ENCODE data around the gene FBXL16. TPM values are rescaled to one million over a fixed set of nuclear protein-coding genes. Genes with fewer than 3 reads are reported as not detected.

The FBXL16 gene
- total and polyA plus RNA-seq, 2 donors (not counting 3 experiments of a cell fraction or from before 2014, with no cell fraction given), result 0.07 to 0.22 TPM

DNA sequence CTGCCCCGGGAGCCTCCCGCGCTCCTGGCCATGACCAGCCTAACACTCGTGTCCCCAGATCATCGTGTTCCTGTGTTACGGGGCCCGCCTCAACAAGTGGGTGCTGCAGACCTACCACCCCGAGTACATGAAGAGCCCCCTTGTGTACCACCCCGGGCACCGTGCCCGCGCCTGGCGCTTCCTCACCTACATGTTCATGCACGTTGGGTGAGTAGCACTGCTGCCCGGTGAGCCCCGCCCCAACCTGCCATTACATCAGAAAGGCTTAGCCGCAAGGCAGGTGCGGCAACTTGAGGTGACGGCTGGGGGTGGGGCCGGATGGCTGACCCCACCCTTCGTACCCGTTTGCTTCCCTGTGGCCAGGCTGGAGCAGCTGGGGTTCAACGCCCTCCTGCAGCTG lies 28.7 kb downstream of the FBXL16 start:
- Histone ChIP-seq H2AFZ (ENCODE audit: low read depth, low read length) (no peak overlapping the region), H3K27me3 (ENCODE audit: control insufficient read depth in 2 of 2, insufficient read depth in 2 of 2, low read length in 2 of 2) (no peaks in the 10 kb centered on the region), H4K20me1 (replicated peaks; ENCODE audit: control insufficient read depth, extremely low read depth, insufficient read depth, low read length) (no peaks in the 10 kb centered on the region), H3K9me1 (replicated peaks; ENCODE audit: control insufficient read depth, extremely low read depth, insufficient read depth, low read length) (no peaks in the 10 kb centered on the region), H3K9ac (replicated peaks; ENCODE audit: extremely low read depth, insufficient read depth, low read length) (no peak overlapping the region), H3K79me2 (ENCODE audit: control insufficient read depth, insufficient read depth, low read length) (peaks cover 14% of the 10 kb centered on the region), H3K4me1 (ENCODE audit: control insufficient read depth, extremely low read depth, insufficient read depth, low read length) (peaks cover 12% of the 10 kb centered on the region), H3K4me3 (replicated peaks in 1 of 3; ENCODE audit: insufficient read depth in 1 of 3, low read depth in 1 of 3, low read length in 3 of 3) (no peak overlapping the region), H3K27ac (ENCODE audit: insufficient read depth, low read depth, low read length) (no peak overlapping the region), H3K4me2 (ENCODE audit: insufficient read depth, low read length) (no peak overlapping the region), H3K9me3 (replicated peaks; ENCODE audit: control insufficient read depth, insufficient read depth, low read length) (no peaks in the 10 kb centered on the region), H3K36me3 (ENCODE audit: control insufficient read depth in 2 of 2, extremely low read depth in 1 of 2, insufficient read depth in 2 of 2, low read length in 2 of 2) (peaks cover 3 to 19% of the 10 kb centered on the region in 2 experiments)
- ChIA-PET POLR2A (no interaction called here), CTCF (interaction anchor here (1.4 kb wide), 1 partner anchor 9 kb away, joined by 6 read pairs; the partner anchor contains the start of gene RHOT2)
- dilution Hi-C loops (cut with MboI; ENCODE audit: extremely low pct_ligation_motif_present, low sequenced_read_pairs), result no loop called here
- TF ChIP-seq, protein P1, sequence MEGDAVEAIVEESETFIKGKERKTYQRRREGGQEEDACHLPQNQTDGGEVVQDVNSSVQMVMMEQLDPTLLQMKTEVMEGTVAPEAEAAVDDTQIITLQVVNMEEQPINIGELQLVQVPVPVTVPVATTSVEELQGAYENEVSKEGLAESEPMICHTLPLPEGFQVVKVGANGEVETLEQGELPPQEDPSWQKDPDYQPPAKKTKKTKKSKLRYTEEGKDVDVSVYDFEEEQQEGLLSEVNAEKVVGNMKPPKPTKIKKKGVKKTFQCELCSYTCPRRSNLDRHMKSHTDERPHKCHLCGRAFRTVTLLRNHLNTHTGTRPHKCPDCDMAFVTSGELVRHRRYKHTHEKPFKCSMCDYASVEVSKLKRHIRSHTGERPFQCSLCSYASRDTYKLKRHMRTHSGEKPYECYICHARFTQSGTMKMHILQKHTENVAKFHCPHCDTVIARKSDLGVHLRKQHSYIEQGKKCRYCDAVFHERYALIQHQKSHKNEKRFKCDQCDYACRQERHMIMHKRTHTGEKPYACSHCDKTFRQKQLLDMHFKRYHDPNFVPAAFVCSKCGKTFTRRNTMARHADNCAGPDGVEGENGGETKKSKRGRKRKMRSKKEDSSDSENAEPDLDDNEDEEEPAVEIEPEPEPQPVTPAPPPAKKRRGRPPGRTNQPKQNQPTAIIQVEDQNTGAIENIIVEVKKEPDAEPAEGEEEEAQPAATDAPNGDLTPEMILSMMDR (IDR thresholded peaks at IDR 0.05; ENCODE audit: extremely low read depth in 1 of 2, insufficient read depth in 1 of 2, low read depth in 1 of 2, low read length in 2 of 2), result no peak
- TF ChIP-seq POLR2A (IDR thresholded peaks at IDR 0.05; ENCODE audit: low read depth, low read length) (no peak), FOS (IDR thresholded peaks at IDR 0.05; ENCODE audit: borderline replicate concordance, insufficient read depth, low read length) (no peak), GATA2 (IDR thresholded peaks at IDR 0.05; ENCODE audit: insufficient read depth, insufficient read length, low read depth, low read length) (no peak), POLR2AphosphoS5 (IDR thresholded peaks at IDR 0.05; ENCODE audit: insufficient read depth, low read depth, low read length) (no peak), MYC (IDR thresholded peaks at IDR 0.05; ENCODE audit: low read depth, low read length) (no peak), EZH2 (IDR thresholded peaks at IDR 0.05; ENCODE audit: borderline replicate concordance, low read depth, low read length, severe bottlenecking) (no peak), JUN (IDR thresholded peaks at IDR 0.05; ENCODE audit: borderline replicate concordance, insufficient read depth, insufficient read length, low read depth) (no peak)
- TF ChIP-seq, protein P2, sequence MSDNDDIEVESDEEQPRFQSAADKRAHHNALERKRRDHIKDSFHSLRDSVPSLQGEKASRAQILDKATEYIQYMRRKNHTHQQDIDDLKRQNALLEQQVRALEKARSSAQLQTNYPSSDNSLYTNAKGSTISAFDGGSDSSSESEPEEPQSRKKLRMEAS (IDR thresholded peaks at IDR 0.05; ENCODE audit: insufficient read depth, insufficient read length), result no peak
- FAIRE-seq, result no peak
- DNase-seq (ENCODE audit: low read depth, low spot score), result no peak
- BruUV-seq (replicated peaks), result no TSS peak
- intact Hi-C loops (cut with micrococcal nuclease), result no loop called here
